Fibroblast of pulmonary artery (primary cell): Measurements from ENCODE around the gene GTSF1L.

Experiments used
- DNase-seq: peaks from one replicate; pipeline ENCODE4 v3.0.0-alpha.2; 2010; ENCODE audit warnings: low read depth
- H3K4me3 ChIP-seq: replicated peaks from 2 replicates; pipeline ENCODE4 v1.5.1; 2011; ENCODE audit warnings: low read depth, mild to moderate bottlenecking, control low read depth, low read length, moderate library complexity
- TF ChIP-seq, protein P1 (sequence below): IDR thresholded peaks from 2 replicates; pipeline ENCODE4 v1.5.1; 2011; ENCODE audit warnings: mild to moderate bottlenecking, control low read depth, low read length, inconsistent platforms; ENCODE audit errors: missing control alignments

Gene GTSF1L

DNA sequence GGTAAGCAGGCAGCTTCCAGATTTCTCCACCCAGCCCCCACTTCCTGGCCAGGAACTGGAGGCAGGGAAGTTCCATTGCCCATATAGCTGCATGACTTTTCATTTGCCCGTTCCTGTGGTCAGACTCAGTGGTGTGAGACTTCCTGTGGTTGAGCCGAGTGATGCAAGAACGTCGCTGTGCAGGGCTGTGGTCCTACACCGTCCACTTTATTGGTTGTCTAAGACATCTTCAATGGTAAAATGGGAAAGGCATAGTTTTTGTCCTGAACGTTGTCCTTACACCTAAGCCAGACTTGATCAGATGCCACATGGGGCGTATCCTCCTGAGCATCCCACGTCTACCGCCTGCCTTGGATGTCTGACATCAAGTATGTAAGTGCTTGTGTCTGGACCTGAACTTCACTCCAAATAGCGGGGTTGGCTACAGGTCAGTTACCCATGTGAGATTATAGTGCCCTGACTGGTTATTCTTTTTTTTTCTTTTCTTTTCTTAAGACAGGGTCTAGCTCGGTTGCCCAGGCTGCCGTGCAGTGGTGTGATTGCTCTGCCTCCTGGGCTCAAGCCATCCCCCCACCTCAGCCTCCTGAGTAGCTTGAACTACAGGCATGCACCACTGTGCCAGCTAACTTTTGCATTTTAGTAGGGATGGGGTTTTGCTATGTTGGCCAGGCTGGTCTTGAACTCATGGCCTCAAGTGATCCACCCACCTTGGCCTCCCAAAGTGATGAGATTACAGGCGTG, 25.9 kb upstream of the GTSF1L start:
- H3K4me3 ChIP-seq = no peak overlapping the region
- DNase-seq = peak; percentile 90
- TF ChIP-seq, protein P1, sequence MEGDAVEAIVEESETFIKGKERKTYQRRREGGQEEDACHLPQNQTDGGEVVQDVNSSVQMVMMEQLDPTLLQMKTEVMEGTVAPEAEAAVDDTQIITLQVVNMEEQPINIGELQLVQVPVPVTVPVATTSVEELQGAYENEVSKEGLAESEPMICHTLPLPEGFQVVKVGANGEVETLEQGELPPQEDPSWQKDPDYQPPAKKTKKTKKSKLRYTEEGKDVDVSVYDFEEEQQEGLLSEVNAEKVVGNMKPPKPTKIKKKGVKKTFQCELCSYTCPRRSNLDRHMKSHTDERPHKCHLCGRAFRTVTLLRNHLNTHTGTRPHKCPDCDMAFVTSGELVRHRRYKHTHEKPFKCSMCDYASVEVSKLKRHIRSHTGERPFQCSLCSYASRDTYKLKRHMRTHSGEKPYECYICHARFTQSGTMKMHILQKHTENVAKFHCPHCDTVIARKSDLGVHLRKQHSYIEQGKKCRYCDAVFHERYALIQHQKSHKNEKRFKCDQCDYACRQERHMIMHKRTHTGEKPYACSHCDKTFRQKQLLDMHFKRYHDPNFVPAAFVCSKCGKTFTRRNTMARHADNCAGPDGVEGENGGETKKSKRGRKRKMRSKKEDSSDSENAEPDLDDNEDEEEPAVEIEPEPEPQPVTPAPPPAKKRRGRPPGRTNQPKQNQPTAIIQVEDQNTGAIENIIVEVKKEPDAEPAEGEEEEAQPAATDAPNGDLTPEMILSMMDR = no peak

DNA sequence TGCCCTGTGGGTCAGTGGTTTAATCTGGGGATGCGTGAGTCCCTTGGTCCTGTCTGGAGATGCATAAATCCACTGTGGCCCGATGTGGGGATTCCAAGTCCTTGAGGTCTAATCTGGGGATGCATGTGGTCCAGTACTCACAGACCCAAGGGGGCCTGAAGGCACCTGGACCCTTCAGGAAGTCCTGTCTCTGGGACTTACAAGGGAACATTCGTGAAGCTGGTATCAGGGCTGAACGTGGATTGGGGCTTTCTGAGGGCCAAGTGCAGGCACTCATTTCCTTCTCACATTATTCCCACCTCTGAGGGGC, 25.2 kb upstream of the GTSF1L start:
- H3K4me3 ChIP-seq = no peak overlapping the region
- TF ChIP-seq, protein P1 = no peak
- DNase-seq = no peak

DNA sequence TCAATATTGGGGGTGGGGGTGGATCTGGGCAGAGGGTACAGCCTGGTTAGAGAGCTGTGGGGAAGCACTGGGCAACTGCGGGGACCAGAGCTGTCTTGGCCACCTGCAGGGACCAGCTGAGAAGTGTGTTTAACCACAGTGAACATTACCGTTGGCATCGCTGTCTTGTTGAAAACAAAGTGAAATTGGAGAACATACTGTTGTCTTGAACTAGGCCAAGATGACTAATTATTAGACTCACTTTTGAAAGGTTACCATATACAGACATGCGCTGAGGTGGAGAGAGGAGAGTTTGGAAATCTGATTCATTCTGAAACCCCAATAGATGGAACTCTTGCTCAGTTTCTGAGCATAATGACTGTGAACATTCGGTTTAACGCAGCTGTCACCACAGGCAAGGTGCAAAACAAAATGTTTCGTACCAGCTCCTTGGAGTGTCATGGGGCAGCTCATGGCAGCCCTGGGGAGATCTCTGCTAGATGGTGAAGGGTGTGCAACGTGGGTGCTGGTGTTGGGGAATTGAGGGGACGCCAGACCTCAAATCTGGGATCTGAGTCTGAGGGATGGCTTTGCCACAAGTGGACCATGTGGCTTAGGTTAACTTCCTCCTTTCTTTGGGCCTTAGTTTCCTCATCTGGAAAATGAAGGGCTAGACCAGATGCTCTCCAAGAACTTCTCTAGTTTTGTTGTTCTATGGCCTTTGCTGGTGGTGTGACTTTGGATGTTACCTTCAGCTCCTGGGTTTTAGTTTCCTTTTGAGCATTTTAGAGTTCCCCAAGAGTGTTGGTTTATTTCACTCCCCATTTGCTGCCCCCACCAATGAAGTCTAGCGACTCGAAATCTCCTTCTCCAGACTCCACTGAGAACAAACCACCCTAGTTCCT, 24.6 kb upstream of the GTSF1L start:
- peak; percentile 75 for DNase-seq
- no peak overlapping the region for H3K4me3 ChIP-seq
- TF ChIP-seq, protein P1 = no peak

DNA sequence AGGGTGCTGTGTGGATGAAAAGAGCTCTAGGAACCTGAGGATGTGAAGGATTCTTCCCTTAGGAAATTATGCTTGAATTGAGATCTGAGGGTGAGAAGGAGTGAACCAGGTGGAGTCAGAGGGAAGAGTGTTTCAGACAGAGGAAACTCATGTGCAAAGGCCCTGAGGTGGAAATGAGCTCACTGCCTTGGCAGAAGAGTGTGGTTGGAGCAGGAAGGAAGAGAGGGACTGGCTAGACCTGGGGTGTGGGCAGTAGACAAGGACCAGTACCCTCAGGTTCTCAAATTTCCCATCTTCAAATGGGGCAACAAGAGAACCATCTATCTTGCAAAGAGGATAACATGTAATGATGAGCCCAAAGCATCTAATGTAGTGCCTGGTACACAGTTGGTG, 24.0 kb upstream of the GTSF1L start:
- TF ChIP-seq, protein P1 = no peak
- no peak overlapping the region for H3K4me3 ChIP-seq
- DNase-seq = no peak

DNA sequence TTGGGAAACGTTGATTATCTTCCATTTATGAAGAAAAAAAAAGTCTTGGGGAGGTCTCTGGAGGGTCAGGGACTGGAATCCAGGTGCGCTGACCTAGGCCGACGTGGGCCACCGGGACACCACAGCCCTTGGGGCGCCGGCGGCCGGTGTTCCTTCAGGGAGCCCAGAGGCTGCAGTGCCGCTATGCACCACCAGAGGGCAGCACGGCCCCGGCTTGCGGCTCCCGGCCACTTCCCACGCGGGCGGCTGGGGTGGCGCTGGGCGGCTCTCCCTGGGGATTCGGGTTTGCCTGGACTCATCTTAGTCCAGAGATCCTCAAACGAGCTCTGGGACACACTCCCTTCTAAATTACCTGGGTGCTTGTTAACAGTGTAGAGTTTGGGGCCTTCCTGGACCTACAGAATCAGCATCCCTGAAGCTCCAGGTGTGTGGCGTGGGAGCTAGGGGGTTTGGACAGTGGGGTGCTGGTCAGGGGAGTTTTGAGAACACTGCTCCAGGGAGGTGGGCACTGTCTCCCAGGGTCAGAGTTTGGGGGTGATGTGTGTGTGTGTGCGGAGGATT, 23.0 kb upstream of the GTSF1L start:
- TF ChIP-seq, protein P1 = peak; percentile 82
- DNase-seq = peak; percentile 55
- no peak overlapping the region for H3K4me3 ChIP-seq

DNA sequence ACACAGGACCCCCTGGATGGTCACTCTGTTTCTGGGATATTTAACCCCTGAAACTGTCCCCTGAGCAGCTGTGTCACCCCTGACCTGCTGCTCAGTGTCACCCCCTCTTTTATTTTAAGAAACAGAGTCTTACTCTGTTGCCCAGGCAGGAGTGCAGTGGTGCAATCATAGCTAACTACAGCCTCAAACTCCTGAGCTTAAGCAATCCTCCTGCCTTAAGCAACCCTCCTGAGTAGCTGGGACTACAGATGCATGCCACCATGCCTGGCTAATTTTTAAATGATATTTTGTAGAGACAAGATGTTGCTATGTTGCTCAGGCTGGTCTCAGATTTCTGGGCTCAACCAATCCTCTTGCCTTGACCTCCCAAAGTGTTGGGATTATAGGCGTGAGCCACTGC, 21.5 kb upstream of the GTSF1L start:
- TF ChIP-seq, protein P1 = no peak
- H3K4me3 ChIP-seq = no peak overlapping the region
- peak; percentile 65 for DNase-seq
